Adrenal gland (tissue), 19 donors: ENCODE data around the gene KCTD3. TPM values are rescaled to one million over a fixed set of nuclear protein-coding genes. Genes with fewer than 3 reads are reported as not detected.

Source experiments
- DNase-seq, 7 donors: peaks; one replicate each; pipeline ENCODE4 v3.0.0-alpha.2; 2019 to 2020
- H3K27ac ChIP-seq, 5 donors: fragments of 200-600 bp; sonication (generic) in 4 of 5; 1 replicate in 3 of 5; 2 replicates in 2 of 5; pipeline versions ENCODE4 v1.5.1 to v1.8.0; 2016 to 2020; ENCODE audit warnings: mild to moderate bottlenecking in 1 of 5
- H3K27me3 ChIP-seq: fragments of 200-600 bp; 2 replicates; pipeline ENCODE4 v1.8.0; 2021
- H3K36me3 ChIP-seq, 2 donors: fragments of 200-600 bp; replicated peaks in 1 of 2; 1 replicate in 1 of 2; 2 replicates in 1 of 2; pipeline versions ENCODE4 v1.5.1 to v1.8.0; 2018 to 2022
- H3K4me1 ChIP-seq, 2 donors: fragments of 200-600 bp; replicated peaks in 1 of 2; 1 replicate in 1 of 2; 2 replicates in 1 of 2; pipeline versions ENCODE4 v1.5.1 to v1.8.0; 2018 to 2021
- H3K4me3 ChIP-seq, 4 donors: fragments of 200-600 bp; sonication (generic) in 3 of 4; one replicate each; pipeline ENCODE4 v1.5.1; 2016 to 2018
- H3K9me3 ChIP-seq, 3 donors: fragments of 200-600 bp; sonication (generic) in 1 of 3; replicated peaks in 1 of 3; 1 replicate in 2 of 3; 2 replicates in 1 of 3; pipeline versions ENCODE4 v1.5.1 to v1.8.0; 2016 to 2021
- CTCF ChIP-seq, 6 experiments: fragments of 450-650 bp in 4 of 6; fragments of 200-600 bp in 2 of 6; sonication (generic) in 1 of 6; IDR thresholded peaks; 1 replicate in 5 of 6; 2 replicates in 1 of 6; pipeline versions ENCODE4 v1.5.1 to v1.8.0; 2016 to 2021; ENCODE audit warnings: antibody characterized with exemption in 6 of 6, mild to moderate bottlenecking in 2 of 6, moderate library complexity in 1 of 6
- POLR2A ChIP-seq, 2 donors: fragments of 450-650 bp; IDR thresholded peaks; one replicate each; pipeline ENCODE4 v1.6.1; 2017; ENCODE audit warnings: antibody characterized with exemption in 2 of 2, mild to moderate bottlenecking in 2 of 2, moderate library complexity in 1 of 2
- WGBS, 4 donors: extraction: QIAGEN DNeasy Blood & Tissue Kit in 2 of 4; methylation state at CpG; one replicate each; pipeline versions ENCODE4 v1.1.5 to v1.1.7; 2013 to 2017; 5-methylcytosine and 5-hydroxymethylcytosine counted together
- intact Hi-C, 2 donors: fragments of 100-400 bp; cut with DNase I; formaldehyde crosslinking; loops; one replicate each; pipeline versions ENCODE4 v1.14.1 to v1.15.0; 2022 to 2023
- long read RNA-seq, 10 donors: library from polyadenylated mRNA in 3 of 10; unstranded in 2 of 10; stranded (forward) in 1 of 10; transcript quantifications; one replicate each; pipeline ENCODE4 v2.0.0 and lab custom pipeline, GENCODE V29; 2021 to 2026
- polyA plus RNA-seq, 3 donors: library from polyadenylated mRNA; stranded (reverse); fragments of 200-250 nt in 2 of 3; fragments of 350-450 nt in 1 of 3; fragmentation: Illumina TruSeq in 1 of 3; extraction: RNeasy Lipid Tissue Mini Kit (QIAGEN cat#74804) in 1 of 3; gene quantifications; one replicate each; pipeline ENCODE4 v1.2.3, GENCODE V29; 2013 to 2014
- total RNA-seq, 9 donors: library from RNA; depleted of rRNA in 4 of 9; stranded (reverse); fragments of >200 nt in 4 of 9; fragments of 120-200 nt in 1 of 9; fragmentation: NEBNext Ultra II Directional in 1 of 9; extraction: Animal tissue kit (Norgen Biotek cat#: 25700) in 1 of 9; gene quantifications; one replicate each; pipeline versions ENCODE4 v1.1.0 to v1.2.4, GENCODE V29; 2013 to 2023
- donor health status: healthy with polysubstance abuse.
- donor health status: Bipolar disorder and iron deficiency.
- donor health status: DM: yes; HTN: yes; CAD: no.
- donor health status: DM: no; HTN: no; CAD: no.
- donor health status: DM: no; HTN: no; CAD: no.
- donor health status: DM: yes; HTN: yes; CAD: no.

KCTD3 gene
- total RNA-seq: 100 to 1,000 TPM in 7 of 9 donors, 10 to 100 TPM in 2; 78.0 to 169 (median 122) TPM
- 100 to 1,000 TPM in 2 of 3 donors, 10 to 100 TPM in 1; 88.3 to 130 (median 109) TPM for polyA plus RNA-seq
- long read RNA-seq, donor 1, transcript KCTD3-201 (18 exons, 3,931 nt): major isoform, 11 of 12 reads
- long read RNA-seq, donor 1, partial matches to known transcripts: 0 of 12 reads
- long read RNA-seq, donor 1, other reads (novel, unspliced or antisense): 0 of 12 reads
- long read RNA-seq, donor 2, transcript KCTD3-201 (18 exons, 3,931 nt): major isoform, 14 of 19 reads
- long read RNA-seq, donor 2, partial matches to known transcripts: 0 of 19 reads
- long read RNA-seq, donor 2, other reads (novel, unspliced or antisense): 0 of 19 reads
- long read RNA-seq, donor 3, partial matches to known transcripts: 0 of 11 reads
- long read RNA-seq, donor 3, other reads (novel, unspliced or antisense): 0 of 11 reads
- long read RNA-seq, donor 4, partial matches to known transcripts: 7 of 24 reads
- long read RNA-seq, donor 4, other reads (novel, unspliced or antisense): 14 of 24 reads
- long read RNA-seq, donor 5, transcript KCTD3-201 (18 exons, 3,931 nt): major isoform, 268 of 352 reads
- long read RNA-seq, donor 5, partial matches to known transcripts: 18 of 352 reads
- long read RNA-seq, donor 5, other reads (novel, unspliced or antisense): 61 of 352 reads
- long read RNA-seq, donor 6, partial matches to known transcripts: 2 of 12 reads
- long read RNA-seq, donor 6, other reads (novel, unspliced or antisense): 4 of 12 reads
- long read RNA-seq, donor 7, partial matches to known transcripts: 0 of 8 reads
- long read RNA-seq, donor 7, other reads (novel, unspliced or antisense): 0 of 8 reads
- long read RNA-seq, donor 8, partial matches to known transcripts: 15 of 23 reads
- long read RNA-seq, donor 8, other reads (novel, unspliced or antisense): 0 of 23 reads
- long read RNA-seq, donor 9, transcript KCTD3-201 (18 exons, 3,931 nt): major isoform, 8 of 14 reads
- long read RNA-seq, donor 9, partial matches to known transcripts: 0 of 14 reads
- long read RNA-seq, donor 9, other reads (novel, unspliced or antisense): 0 of 14 reads
- long read RNA-seq, donor 10, partial matches to known transcripts: 0 of 5 reads
- long read RNA-seq, donor 10, other reads (novel, unspliced or antisense): 0 of 5 reads

GRCh38 chr1:215566556-215567490 is at the start of gene KCTD3:
TSS of gene KCTD3 (plus strand) at chr1:215567304. CDS start at chr1:215567686, 382 bp downstream.
- TF ChIP-seq POLR2A (IDR thresholded peaks at IDR 0.05) (peak; percentile 21 to 89), CTCF (IDR thresholded peaks at IDR 0.05) (no peak)
- H3K27ac ChIP-seq: peak within 1 kb of the TSS; percentile 44 to 96 (median 94)
- H3K4me1 ChIP-seq: peaks cover 15 to 42% of the 10 kb centered on the region in 2 donors
- H3K4me3 ChIP-seq: peak within 1 kb of the TSS; percentile 64 to 96 (median 90)
- WGBS, 4 donors: 3 to 11% (median 4%) methylated on average over 21 to 44 of the region's 44 CpGs
- H3K27me3 ChIP-seq: no peaks in the 10 kb centered on the region
- no peaks in the 10 kb centered on the region for H3K36me3 ChIP-seq
- intact Hi-C loops: no loop called here
- H3K9me3 ChIP-seq: no peaks in the 10 kb centered on the region
- peak; percentile 82 to 92 (median 87) for DNase-seq

GRCh38 chr1:215517441-215517891 is 49.6 kb upstream of the KCTD3 start:
- TF ChIP-seq POLR2A (IDR thresholded peaks at IDR 0.05) (no peak), CTCF (IDR thresholded peaks at IDR 0.05) (peak in 5 of 6 experiments; percentile 22 to 52 (median 50))

GRCh38 chr1:215518594-215518993 is 48.5 kb upstream of the KCTD3 start:
- no peaks in the 10 kb centered on the region for H3K27me3 ChIP-seq
- TF ChIP-seq CTCF (IDR thresholded peaks at IDR 0.05) (no peak), POLR2A (IDR thresholded peaks at IDR 0.05) (no peak)
- H3K27ac ChIP-seq: no peak overlapping the region
- H3K4me3 ChIP-seq: no peak overlapping the region
- DNase-seq: no peak
- no peaks in the 10 kb centered on the region for H3K4me1 ChIP-seq
- H3K36me3 ChIP-seq: no peaks in the 10 kb centered on the region
- no peaks in the 10 kb centered on the region for H3K9me3 ChIP-seq
- 77 to 91% (median 81%) methylated on average over 2 of the region's 2 CpGs for WGBS, 4 donors
- intact Hi-C loops: no loop called here

More at GRCh38 chr1:215517441-215517891, 49.6 kb upstream of the KCTD3 start:
- Histone ChIP-seq H3K4me1 (no peaks in the 10 kb centered on the region), H3K9me3 (no peaks in the 10 kb centered on the region), H3K36me3 (no peaks in the 10 kb centered on the region), H3K4me3 (no peak overlapping the region), H3K27me3 (no peaks in the 10 kb centered on the region), H3K27ac (no peak overlapping the region)
- intact Hi-C loops: no loop called here
- peak in 4 of 7 donors; percentile 17 to 33 (median 20) for DNase-seq
- WGBS, 4 donors: 57 to 66% (median 61%) methylated on average over 4 of the region's 4 CpGs
